ENCODE measurements around the gene HELB. TPM values are rescaled to one million over a fixed set of nuclear protein-coding genes. Genes with fewer than 3 reads are reported as not detected.

Gene HELB
- 6.9 TPM for total RNA-seq

DNA sequence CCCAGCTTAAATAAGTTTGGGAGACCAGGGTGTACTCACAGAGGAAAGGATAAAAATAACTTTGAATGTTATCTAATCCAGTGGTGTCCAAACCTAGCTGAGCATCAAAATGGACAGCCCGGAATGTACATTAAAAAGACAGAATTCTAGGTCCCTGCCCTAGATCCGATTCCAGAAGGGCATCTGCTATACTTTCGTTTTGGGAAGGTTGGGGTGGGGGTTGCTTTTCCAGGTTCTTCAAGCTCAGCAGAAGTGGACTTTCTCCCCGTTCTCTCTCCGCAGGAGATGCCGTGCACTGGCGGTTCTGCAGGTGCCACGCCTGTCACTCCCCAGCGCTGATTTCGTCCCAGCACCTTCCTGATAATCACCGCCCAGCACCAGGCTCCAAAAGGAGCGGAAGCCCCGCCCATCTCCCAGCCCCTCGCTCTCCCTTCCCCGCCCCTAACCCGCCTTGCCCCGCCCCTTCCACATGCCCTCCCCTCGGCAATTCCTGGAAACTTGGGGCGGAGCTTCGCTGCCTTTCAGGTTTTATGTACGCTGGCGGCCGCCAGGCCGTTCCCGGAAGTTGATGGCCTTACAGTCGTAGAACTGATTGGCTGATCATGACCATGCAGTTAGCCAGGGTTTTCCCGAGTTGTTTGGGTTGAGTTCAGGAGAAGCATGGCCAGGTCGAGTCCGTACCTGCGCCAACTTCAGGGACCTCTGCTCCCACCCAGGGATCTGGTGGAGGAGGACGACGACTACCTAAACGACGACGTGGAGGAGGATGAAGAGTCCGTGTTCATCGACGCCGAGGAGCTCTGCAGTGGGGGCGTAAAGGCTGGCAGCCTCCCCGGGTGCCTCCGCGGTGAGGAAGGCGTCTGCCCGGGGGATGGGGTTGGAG, at the start of gene HELB:
TSS of gene HELB (plus strand) at position 550 of the 883 bp plus-strand sequence. CDS start at position 661, 111 bp downstream.
- peak; percentile 99 for DNase-seq

DNA sequence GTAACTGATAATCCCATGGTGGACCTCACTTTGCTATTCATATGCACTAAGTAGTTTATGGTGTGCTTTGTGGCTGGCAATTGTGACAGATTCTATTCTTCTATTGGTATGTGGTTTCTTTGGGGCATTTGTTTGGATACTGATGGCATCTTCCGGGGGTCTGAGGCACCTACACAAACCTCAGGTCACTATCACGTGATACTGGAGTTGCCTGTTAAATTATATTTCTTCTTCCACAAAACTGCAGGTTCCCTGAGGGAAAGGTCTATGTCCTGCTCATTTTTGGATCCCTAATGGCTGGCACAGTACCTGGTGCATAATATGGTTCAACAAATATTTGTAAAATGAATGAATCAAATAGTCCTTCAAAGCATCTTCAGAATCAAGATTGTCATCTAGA, 49.5 kb upstream of the HELB start:
- no peak for DNase-seq

DNA sequence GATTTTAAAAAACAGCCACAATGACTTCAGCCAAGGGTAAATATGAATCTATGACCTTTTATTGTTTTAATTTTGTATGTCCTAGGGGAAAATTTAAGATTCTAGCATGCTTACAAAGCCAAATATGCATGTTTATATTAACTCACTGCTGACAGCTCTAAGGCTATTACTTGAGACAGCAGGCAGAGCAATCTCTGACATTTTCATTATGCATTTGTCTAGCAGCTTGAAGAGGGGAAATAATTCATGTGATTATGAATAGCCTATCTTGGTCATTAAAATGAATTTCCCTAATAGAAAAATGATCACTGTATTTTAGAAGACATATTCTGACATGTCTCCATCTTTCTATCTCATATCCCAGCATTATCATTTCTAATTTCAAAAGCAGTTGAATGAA, 46.6 kb upstream of the HELB start:
- DNase-seq: no peak

DNA sequence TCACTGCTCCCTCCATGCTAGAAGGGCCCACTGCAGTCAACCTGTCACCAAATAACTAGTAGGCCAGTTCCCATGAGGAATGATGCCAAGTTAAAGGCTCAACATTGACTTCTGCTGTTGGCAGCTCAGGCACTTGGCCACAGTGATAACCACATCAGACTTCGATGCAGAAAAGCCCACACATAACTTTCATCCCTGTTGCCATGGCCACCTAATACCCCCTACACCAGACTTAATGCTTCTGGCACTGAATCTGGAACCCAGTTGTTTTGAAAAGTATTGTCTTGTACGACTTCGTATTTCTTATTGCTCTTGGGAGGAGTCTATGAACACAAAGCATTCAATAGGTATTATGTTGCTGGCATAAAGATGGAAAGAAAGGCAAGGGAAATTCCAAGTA, 44.3 kb upstream of the HELB start:
- peak; percentile 4 for DNase-seq

DNA sequence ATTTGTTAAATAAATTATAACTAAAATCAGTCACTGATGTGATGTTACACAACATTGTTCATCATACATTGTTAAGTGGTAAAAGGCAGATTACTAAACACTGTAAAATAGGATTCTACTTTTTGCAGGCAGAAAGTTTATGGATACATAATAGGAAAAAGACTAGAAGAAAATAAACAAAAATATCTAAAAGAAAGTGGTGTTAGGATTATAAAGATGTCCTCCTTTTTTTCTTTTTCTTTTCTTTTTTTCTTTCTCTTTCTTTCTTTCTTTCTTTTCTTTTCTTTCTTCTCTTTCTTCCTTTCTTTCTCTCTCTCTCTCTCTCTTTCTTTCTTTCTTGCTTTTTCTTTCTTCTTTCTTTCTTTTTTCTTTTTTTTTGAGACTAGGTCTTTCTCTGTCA, 39.6 kb upstream of the HELB start:
- DNase-seq: no peak

DNA sequence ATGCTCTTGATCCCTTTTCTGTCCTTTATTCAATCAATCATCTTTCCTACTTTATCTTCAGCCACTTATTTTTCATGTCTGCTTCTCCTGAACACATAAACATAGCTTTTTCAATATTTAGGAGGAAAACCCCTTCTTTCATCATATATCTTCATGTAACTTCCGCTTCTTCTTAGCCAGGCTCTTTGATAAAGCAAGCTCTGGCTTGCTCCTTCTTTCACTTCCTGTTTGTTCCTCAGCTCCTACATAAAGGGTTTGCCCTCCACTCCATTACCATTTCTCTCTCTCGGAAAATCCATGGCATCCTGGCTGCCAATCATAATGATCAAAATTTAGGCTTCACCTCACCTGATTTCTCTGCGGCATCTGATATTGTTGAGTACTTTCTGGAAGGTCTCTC, 33.7 kb upstream of the HELB start:
- no peak for DNase-seq

DNA sequence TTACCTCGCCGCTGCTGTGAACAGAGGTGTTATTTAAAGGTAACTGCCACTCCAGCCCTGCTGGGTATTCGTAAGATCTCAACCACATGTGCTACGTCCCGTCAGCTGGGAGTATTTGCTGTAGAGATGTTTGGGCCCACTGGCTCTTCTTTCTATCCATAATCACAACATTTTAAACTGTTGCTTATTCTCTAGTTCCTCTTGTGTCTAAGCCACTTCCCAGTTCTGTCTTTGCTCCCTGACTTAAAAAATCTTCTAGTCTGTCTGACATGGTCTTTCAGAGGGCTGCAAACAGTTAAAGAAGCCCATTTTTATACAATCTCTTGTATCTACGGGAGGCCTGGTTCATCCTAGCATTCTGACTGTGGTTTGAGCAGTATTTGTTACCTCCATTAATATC, 33.2 kb upstream of the HELB start:
- DNase-seq: no peak

DNA sequence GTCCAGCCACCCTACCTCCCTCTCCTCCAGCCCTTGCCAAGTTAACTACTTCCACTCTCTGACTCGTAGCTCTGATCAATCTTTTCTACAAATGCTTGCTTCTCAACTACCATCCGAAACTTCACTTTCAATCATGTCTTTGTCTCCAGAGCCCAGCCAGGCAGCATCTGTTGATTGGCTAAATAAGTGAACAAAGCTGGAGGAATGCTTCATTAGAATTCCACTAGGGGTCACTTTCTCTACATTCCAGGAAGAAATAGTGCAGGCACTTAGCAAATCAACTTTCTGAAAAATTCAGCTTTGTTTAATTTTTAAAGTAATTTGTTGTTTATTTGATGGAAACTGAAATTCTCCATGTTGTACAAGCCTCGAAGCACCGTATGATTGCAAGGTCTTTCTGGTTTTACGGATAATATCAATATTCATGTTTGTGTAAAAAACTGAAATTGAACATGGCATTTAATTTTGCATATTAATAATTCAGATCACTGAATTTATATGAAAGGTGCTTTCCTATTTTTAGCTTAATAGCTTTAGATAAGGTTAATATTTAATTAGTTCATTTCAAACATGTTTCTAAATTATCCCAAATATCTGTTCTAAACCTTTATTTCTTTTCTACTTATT, 32.4 kb upstream of the HELB start:
- peak; percentile 53 for DNase-seq

DNA sequence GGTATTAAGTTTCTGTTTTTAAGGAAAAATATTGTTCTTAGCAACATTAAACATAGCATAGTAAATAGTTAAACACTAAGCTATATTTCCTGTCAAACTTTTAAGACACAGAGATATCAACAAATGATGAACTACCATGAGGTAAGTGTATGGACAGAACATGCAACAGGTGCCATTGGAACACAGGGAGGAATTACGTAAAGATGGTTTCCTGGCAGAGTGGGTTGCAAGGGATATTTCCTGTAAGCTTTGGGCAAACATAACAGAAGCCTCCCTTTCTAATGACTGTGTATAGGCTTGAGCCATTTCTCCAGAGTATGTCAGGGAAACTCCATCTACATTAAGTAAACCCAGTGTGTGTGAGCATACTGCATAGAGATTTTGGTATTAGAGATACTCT, 31.7 kb upstream of the HELB start:
- no peak for DNase-seq

DNA sequence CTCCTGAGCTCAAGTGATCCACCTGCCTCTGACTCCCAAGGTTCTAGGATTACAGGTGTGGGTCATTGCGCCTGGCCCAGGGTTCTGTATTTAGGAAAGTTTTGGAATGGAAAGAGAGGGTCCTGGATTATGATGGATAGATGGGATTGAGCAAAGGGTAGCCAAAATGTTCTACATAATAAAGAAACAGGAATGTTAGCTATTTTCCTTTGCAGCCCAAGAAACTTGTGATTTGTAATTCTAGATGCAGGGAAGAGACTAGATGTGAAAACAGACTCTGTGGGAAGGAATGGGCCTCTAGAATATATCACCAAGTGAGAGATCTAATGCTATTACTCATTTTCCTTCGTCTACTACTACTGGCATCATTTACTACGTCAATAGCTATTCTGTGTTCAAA, 29.6 kb upstream of the HELB start:
- no peak for DNase-seq

DNA sequence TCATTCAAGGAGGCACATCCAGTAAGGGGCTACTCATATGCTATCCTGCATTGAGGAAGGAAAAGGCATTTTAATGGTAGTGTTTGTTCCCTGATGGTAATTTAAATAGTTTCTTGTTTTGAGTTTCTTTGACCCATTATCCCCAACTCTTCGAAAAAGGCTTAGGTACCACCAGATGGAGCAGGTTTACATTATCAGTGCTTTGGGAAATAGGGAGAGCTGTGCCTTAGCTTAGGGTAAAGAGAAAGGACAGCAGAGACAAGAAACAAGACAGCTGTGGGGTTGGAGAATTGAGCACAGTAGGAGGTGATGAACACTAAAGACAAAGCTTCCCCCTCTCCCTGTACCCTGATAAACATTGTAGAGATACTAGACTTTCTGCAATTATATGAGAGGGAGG, 29.1 kb upstream of the HELB start:
- no peak for DNase-seq

DNA sequence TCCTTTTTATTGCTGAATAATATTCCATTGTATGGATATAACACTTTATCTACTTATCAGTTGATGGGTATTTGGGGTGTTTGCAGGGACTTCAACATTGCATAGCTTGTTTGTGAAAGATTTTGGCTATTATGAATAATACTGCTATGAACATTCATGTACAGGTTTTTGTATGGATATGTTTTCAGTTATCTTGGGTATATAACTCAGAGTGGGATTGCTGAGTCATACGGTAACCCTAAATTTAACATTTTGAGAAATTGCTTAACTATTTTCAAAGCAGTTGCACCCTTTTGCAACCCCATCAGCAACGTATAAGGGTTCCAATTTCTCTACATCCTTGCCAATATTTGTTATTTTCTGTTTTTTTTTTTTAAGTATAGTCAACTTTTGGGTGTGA, 27.3 kb upstream of the HELB start:
- DNase-seq: no peak

DNA sequence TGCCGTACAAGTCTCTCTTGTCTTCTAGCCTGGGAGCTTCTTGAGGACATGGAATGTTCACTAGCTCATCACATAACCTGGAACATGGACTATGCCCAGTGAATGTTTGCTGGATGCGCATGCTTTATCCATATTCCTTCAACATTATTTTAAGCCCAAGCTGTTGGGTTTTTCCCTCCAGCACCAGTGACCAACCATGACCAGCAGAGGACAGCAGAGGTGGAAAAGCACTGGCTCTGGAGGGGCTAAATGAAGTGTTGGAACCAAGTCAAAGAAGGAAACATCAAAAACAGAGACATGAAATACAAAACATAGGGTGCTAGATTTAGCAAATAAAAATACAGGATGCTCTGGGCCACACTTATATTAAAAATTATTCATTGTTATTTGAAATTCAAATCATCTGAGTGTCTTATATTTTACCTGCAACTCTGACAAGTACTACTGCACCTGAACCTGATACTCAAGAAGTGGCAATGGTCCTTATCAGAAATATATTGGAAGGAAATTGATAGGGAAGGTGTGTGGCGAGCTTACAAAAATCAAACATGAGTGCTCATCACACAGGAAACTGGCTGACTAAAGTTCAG, 23.1 kb upstream of the HELB start:
- peak; percentile 19 for DNase-seq

DNA sequence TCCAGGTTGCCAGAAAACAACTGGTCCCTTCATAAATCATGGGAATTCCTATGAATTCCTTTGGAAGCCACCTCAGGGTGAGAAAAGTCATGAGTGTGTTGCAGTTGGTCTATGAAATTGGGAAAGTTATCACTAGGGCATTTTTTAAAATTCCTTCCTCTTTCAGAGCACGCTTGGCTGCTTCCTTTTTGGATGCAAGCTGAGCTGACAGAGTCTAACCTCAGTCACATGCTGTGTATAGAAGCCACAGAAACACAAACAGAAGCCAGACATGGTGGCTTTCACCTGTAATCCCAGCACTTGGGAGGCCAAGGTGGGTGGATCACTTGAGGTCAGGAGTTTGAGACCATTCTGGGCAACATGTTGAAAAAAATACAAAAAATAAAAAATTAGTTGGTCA, 21.7 kb upstream of the HELB start:
- DNase-seq: no peak

DNA sequence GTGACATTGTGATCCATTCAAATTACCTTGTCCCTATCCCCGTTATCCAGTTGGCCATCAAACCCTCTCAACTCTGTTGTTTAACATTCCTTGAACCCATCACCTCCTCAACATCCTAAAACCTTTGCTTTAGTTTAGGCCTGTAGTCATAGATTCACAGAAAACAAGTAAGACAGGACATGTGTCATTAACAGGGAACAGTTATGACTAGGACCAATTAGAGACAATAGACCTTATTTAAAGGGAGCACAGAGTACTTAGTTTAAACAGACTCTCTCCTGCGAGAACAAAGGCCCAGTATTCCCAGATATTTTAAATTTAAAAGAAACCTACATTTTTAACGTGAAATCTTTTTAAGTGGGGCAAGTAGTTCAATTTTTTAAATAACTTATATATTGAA, 20.0 kb upstream of the HELB start:
- DNase-seq: no peak

DNA sequence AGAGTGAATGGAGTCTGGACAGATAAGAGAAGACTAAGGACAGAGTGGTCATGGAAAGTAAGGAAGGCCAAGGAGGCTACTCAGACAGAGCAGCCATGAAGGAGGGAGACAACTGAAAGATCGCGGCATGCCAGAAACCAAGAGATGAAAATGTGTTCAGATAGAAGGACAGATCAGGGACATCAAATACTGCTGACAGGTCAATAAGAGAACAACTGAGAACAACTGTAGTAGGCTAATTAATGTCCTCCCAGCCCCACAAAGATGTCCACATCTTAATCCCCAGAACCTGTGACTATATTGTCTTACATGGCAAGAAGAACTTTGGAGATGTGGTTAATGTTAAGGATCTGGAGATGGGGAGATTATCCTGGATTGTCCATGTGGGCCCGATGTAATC, 15.0 kb upstream of the HELB start:
- no peak for DNase-seq

DNA sequence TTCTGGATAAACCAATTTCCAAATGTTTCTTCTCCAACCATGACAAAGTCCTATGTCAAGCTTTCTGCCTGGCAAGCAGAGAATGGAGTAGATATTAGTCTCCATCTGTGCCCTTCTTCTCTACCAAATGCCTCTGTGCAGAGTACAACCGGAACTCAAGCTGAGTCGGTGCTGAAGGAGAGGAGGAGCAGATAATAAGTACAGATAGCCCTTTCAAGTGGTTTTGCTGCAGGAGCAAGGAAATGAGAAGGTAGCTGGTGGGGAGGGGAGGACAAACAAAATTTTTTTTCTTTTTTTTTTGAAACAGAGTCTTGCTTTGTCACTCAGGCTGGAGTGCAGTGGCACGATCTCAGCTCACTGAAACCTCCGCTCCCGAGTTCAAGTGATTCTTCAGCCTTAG, 14.2 kb upstream of the HELB start:
- no peak for DNase-seq

DNA sequence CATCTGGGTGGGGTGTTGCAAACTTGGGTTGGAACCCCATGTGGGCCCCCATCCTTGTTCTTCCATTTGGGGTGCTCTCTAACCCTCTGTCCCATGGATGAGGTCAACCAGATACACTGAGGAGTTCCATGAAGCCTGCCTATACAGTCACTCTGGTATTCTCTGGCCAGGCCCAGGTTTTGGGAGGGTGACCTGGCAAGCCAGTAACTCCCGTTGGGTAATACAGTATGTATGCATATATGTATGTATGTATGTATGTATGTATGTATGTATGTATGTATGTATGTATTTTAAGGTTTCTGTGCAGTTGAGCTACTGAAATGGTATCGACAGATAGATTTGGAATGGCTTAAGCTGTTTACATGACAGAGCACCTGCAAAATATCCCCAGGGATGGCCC, 12.8 kb upstream of the HELB start:
- no peak for DNase-seq

DNA sequence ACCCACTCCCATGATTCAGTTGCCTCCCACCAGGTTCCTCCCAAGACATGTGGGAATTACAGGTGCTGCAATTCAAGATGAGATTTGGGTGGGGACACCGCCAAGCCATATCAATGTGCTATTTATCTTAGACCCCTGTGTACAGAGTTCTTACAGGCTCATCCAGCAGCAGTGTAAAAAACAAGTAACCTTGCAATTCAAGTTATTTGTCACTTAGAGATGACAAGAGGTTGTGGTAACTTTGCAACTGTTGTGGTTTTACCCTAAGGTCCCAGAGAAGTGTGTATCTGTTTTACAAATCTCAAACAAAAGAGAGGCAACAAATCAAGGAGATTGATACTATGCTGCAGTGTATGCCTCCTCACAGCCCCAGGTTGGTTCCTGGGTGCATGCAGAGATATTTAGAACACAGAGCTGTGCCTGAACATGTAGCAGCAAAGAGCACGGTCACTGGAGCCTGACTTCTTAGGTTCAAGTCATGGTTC, 11.5 kb upstream of the HELB start:
- DNase-seq: no peak

DNA sequence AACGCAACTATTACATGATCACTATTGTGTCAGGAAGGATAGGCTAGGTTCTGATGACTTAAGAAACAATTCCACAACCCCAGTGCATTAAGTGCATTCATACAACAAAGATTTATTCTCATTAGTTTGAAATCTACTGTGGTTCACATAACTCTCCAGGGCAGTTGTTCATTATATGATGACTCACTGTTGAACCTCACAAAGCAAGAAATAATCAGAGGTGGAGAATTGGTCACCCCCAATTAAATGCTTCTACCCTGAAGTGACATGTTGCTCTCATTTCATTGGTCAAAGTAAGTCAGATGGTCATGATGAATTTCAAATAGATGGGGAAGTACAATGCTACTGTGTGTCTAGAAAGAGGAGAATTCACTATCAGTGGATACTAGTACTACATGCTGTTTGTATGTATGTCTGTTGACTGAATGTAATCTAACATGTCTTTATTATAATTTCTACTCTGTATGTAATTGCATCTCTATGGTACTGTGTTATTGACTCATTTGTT, 6.1 kb upstream of the HELB start:
- no peak for DNase-seq

DNA sequence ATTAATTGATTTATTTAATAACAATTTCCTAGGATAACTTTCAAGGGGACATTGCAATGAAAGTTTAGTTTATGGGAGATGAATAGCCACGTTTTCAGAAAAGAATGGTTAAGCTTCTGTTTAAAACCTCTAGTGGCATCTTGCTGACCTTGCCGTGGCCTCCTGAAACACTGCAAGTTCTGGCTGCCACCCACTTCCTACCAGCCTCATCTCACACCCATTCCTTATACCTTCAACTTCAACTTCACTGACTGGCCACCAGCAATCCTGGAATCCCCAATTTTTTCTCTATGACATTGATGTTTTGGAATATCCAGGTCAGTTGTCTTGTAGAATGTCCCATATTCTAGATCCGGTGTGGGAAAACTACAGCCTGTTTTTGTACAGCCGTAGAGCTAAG, 5.2 kb upstream of the HELB start:
- DNase-seq: no peak

DNA sequence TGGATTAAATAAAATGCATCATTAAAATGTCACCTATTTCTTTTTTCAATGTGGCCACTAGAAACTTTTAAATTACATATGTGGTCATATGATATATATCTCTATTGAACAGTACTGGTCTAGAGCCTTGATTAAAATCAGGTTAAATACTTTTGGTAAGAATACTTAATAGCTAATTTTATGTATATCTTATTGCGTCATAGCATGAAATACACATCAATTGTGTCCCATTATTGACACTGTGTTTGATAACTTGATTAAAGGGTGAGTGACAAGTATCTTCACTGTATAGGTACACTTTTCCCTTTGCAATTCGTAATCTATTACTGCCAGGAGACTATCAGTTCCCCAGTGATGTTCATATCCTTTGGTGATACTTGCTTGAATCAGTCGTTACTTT, 4.4 kb upstream of the HELB start:
- DNase-seq: no peak

DNA sequence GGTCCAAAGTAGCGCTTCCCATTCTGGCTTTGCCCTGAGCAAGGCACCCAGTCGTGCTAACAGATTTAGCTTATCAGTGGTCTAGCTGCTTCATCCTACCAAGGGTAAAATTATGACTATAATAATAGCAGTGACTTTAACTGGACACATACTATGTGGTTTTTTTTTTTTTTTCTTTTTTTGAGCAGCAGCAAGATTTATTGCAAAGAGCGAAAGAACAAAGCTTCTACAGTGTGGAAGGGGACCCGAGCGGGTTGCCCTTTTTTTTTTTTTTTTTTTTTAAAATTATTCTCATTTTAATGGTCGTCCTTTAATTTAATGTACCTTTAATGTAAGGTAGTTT, 505 bp downstream of the HELB start:
- DNase-seq: no peak

Data from tongue (tissue), 2 donors.